T-cell (primary cell): ENCODE results near the gene PEMT. TPM values are rescaled to one million over a fixed set of nuclear protein-coding genes. Genes with fewer than 3 reads are reported as not detected.

ENCODE experiments used
- ATAC-seq, 4 experiments: fragments of 200-7000 bp in 3 of 4; fragments of 150-1000 bp in 1 of 4; cut with Tn5 transposase; replicated peaks in 1 of 4; 1 replicate in 3 of 4; 2 replicates in 1 of 4; pipeline ENCODE4 v1.10.0; 2021; ENCODE audit warnings: moderate library complexity in 3 of 4, mild to moderate bottlenecking in 2 of 4, moderate number of reproducible peaks in 1 of 4
- CTCF ChIA-PET, 2 donors: fragments of 300-600 bp; sonication (Branson Sonifier 250); formaldehyde crosslinking; loops; one replicate each; lab custom pipeline; 2022; ENCODE audit warnings: antibody characterized with exemption in 2 of 2; lab: Charles Lee
- POLR2A ChIA-PET, 2 donors: fragments of 300-600 bp; sonication (Branson Sonifier 250); formaldehyde crosslinking; loops; one replicate each; lab custom pipeline; 2022; ENCODE audit warnings: antibody characterized with exemption in 2 of 2; lab: Charles Lee
- DNase-seq, 35 experiments: peaks; one replicate each; pipeline versions ENCODE4 v3.0.0 to v3.0.0-alpha.2; 2013 to 2023
- H3K27ac ChIP-seq: one replicate; pipeline ENCODE4 v1.5.1; 2013; ENCODE audit warnings: low read length
- H3K27me3 ChIP-seq, 2 experiments: replicated peaks in 1 of 2; 1 replicate in 1 of 2; 2 replicates in 1 of 2; pipeline versions ENCODE4 v1.6.1 to v1.7.0; 2013; ENCODE audit warnings: low read length in 1 of 2, mixed read lengths in 1 of 2; ENCODE audit not compliant: control insufficient read depth in 2 of 2, insufficient read depth in 2 of 2; ENCODE audit errors: extremely low read depth in 1 of 2
- H3K36me3 ChIP-seq, 2 donors: 1 replicate in 1 of 2; 2 replicates in 1 of 2; pipeline versions ENCODE4 v1.6.1 to v1.7.0; 2013; ENCODE audit warnings: low read length in 1 of 2; ENCODE audit not compliant: control insufficient read depth in 2 of 2, insufficient read depth in 1 of 2; ENCODE audit errors: extremely low read depth in 1 of 2
- H3K4me1 ChIP-seq, 2 experiments: 1 replicate in 1 of 2; 2 replicates in 1 of 2; pipeline versions ENCODE4 v1.6.1 to v1.7.0; 2013; ENCODE audit warnings: low read length in 2 of 2, mixed read lengths in 1 of 2; ENCODE audit not compliant: insufficient read depth in 2 of 2, control insufficient read depth in 1 of 2; ENCODE audit errors: extremely low read depth in 1 of 2
- H3K4me3 ChIP-seq, 2 donors: 1 replicate in 1 of 2; 2 replicates in 1 of 2; pipeline versions ENCODE4 v1.5.1 to v1.7.0; 2013; ENCODE audit warnings: mild to moderate bottlenecking in 2 of 2, low read length in 1 of 2, moderate library complexity in 1 of 2; ENCODE audit not compliant: control insufficient read depth in 1 of 2; ENCODE audit errors: extremely low read depth in 1 of 2
- H3K9me3 ChIP-seq: 2 replicates; pipeline ENCODE4 v1.7.0; 2013
- H3K27ac Mint-ChIP-seq, 2 donors: one replicate each; pipeline ENCODE4 v1.8.0; 2020 to 2021; ENCODE audit warnings: mild to moderate bottlenecking in 2 of 2, mixed read lengths in 2 of 2
- H3K27me3 Mint-ChIP-seq, 2 donors: one replicate each; pipeline ENCODE4 v1.8.0; 2021 to 2022; ENCODE audit warnings: mixed read lengths in 2 of 2
- H3K36me3 Mint-ChIP-seq: one replicate; pipeline ENCODE4 v1.8.0; 2021; ENCODE audit warnings: mixed read lengths
- H3K4me1 Mint-ChIP-seq, 3 donors: one replicate each; pipeline ENCODE4 v1.8.0; 2020 to 2022; ENCODE audit warnings: mixed read lengths in 3 of 3, mild to moderate bottlenecking in 1 of 3
- H3K4me3 Mint-ChIP-seq, 3 donors: one replicate each; pipeline ENCODE4 v1.8.0; 2020 to 2022; ENCODE audit warnings: mild to moderate bottlenecking in 3 of 3, mixed read lengths in 3 of 3, moderate library complexity in 3 of 3
- H3K9me3 Mint-ChIP-seq, 3 donors: one replicate each; pipeline ENCODE4 v1.8.0; 2020 to 2022; ENCODE audit warnings: mixed read lengths in 3 of 3
- WGBS: methylation state at CpG from one replicate; pipeline ENCODE4 v1.1.5; 2013; ENCODE audit warnings: missing lambda C conversion rate; ENCODE audit not compliant: insufficient coverage; 5-methylcytosine and 5-hydroxymethylcytosine counted together
- total RNA-seq, 35 experiments: library from RNA in 6 of 35; stranded (reverse) in 6 of 35; fragments of 120-200 nt in 1 of 35; gene quantifications; one replicate each; pipeline versions ENCODE4 v1.2.1 to v1.2.4 and lab custom pipeline; 2013 to 2026

Gene PEMT
- total RNA-seq, 5 donors from 2014 or later (not counting 1 experiment from before 2014, with no cell fraction given): 13.3 to 25.8 (median 14.6) TPM

GRCh38 chr17:17540278-17540906 is 51.1 kb downstream of the PEMT start:
- H3K36me3 ChIP-seq: no peaks in the 10 kb centered on the region
- no peaks in the 10 kb centered on the region for H3K4me1 ChIP-seq
- H3K4me1 Mint-ChIP-seq: no peaks in the 10 kb centered on the region
- 80% methylated on average over 12 of the region's 15 CpGs for WGBS
- no peak overlapping the region for H3K4me3 Mint-ChIP-seq
- H3K9me3 Mint-ChIP-seq: no peaks in the 10 kb centered on the region
- H3K27ac Mint-ChIP-seq: no peak overlapping the region
- no peak for DNase-seq
- ChIA-PET CTCF (no interaction called here), POLR2A (no interaction called here)
- no peak overlapping the region for H3K27ac ChIP-seq
- ATAC-seq: no peak
- no peaks in the 10 kb centered on the region for H3K27me3 ChIP-seq
- H3K36me3 Mint-ChIP-seq: no peaks in the 10 kb centered on the region
- no peaks in the 10 kb centered on the region for H3K27me3 Mint-ChIP-seq
- H3K9me3 ChIP-seq: no peaks in the 10 kb centered on the region
- no peak overlapping the region for H3K4me3 ChIP-seq

- CTCF ChIA-PET: no interaction called here
- POLR2A ChIA-PET: no interaction called here
- no peak overlapping the region for H3K27ac ChIP-seq
- Mint-ChIP-seq H3K27ac (no peak overlapping the region), H3K9me3 (no peaks in the 10 kb centered on the region), H3K4me1 (no peaks in the 10 kb centered on the region), H3K4me3 (no peak overlapping the region), H3K36me3 (no peaks in the 10 kb centered on the region), H3K27me3 (no peaks in the 10 kb centered on the region)
- 84% methylated on average over 9 of the region's 10 CpGs for WGBS
- H3K9me3 ChIP-seq: no peaks in the 10 kb centered on the region
- H3K27me3 ChIP-seq: no peaks in the 10 kb centered on the region
- H3K4me3 ChIP-seq: no peak overlapping the region
- no peaks in the 10 kb centered on the region for H3K4me1 ChIP-seq
- DNase-seq: no peak
- no peaks in the 10 kb centered on the region for H3K36me3 ChIP-seq
- ATAC-seq: no peak
These were observed 51.9 kb downstream of the PEMT start for GRCh38 chr17:17539591-17539990.

DNA sequence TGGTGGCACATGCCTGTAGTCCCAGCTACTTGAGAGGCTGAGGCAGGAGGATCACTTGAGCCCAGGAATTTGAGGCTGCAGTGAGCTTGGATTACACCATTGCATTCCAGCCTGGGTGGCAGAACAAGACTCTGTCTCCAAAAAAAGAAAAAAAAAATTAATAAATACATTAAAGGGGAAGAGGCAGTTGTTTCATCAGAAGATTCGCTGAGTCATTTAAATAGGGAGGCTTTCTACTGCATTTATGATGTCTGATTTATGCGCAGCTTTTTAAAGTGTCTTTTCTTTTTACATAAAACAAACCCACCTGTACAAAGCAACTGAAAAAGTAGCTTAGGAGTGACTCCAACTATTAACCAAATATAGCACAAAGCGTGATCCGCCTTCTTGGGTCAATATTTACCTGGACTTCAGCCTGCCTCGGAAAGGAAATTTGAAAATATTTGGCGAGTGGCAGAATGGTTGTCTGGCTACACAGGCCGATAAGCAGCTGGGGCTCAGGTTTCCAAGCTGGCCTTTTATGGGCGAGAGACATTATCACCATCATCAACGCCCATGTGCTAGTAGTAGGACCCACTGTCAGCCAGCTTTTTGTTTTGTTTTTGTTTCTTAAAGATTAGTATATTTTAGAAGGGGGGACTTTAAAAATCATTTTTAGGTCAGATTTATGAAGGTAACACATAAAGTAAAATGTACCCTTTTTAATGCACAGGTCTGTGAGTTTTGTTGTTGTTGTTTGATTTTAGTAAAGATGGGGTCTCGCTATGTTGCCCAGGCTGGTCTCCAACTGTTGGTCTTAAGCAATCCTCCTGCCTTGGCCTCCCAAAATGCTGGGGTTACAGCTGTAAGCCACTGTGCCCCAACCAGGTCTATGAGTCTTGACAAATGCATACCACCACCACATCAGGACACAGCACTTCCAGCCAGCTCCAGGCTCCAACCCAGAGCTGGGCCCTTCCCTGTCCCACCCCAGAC is 52.8 kb downstream of the PEMT start:
- no peak for DNase-seq
- no peaks in the 10 kb centered on the region for H3K9me3 Mint-ChIP-seq
- no peaks in the 10 kb centered on the region for H3K4me1 ChIP-seq
- H3K36me3 Mint-ChIP-seq: no peaks in the 10 kb centered on the region
- no peaks in the 10 kb centered on the region for H3K36me3 ChIP-seq
- no peak overlapping the region for H3K4me3 ChIP-seq
- no peaks in the 10 kb centered on the region for H3K4me1 Mint-ChIP-seq
- H3K27ac Mint-ChIP-seq: no peak overlapping the region
- POLR2A ChIA-PET: interaction anchor here in 1 of 2 donors (0.6 kb wide), 1 partner anchor 9 kb away, joined by 3 read pairs; no protein-coding TSS in a partner anchor
- ATAC-seq: no peak
- no peaks in the 10 kb centered on the region for H3K27me3 ChIP-seq
- no peaks in the 10 kb centered on the region for H3K27me3 Mint-ChIP-seq
- H3K4me3 Mint-ChIP-seq: no peak overlapping the region
- H3K27ac ChIP-seq: no peak overlapping the region
- 95% methylated on average over 5 of the region's 10 CpGs for WGBS
- no peaks in the 10 kb centered on the region for H3K9me3 ChIP-seq
- CTCF ChIA-PET: no interaction called here

- Mint-ChIP-seq H3K27me3 (no peaks in the 10 kb centered on the region), H3K36me3 (no peaks in the 10 kb centered on the region), H3K27ac (no peak overlapping the region), H3K4me1 (no peaks in the 10 kb centered on the region), H3K9me3 (no peaks in the 10 kb centered on the region), H3K4me3 (no peak overlapping the region)
- Histone ChIP-seq H3K27ac (no peak overlapping the region), H3K27me3 (no peaks in the 10 kb centered on the region), H3K4me3 (no peak overlapping the region), H3K4me1 (no peaks in the 10 kb centered on the region), H3K36me3 (no peaks in the 10 kb centered on the region), H3K9me3 (no peaks in the 10 kb centered on the region)
- POLR2A ChIA-PET: interaction anchor here in 1 of 2 donors (0.6 kb wide), 1 partner anchor 11 kb away, joined by 3 read pairs; no protein-coding TSS in a partner anchor
- 93% methylated on average over 9 of the region's 15 CpGs for WGBS
- ATAC-seq: no peak
- no peak for DNase-seq
- CTCF ChIA-PET: no interaction called here
These were observed 54.0 kb downstream of the PEMT start for GRCh38 chr17:17537311-17538099.

- Histone ChIP-seq H3K27me3 (no peaks in the 10 kb centered on the region), H3K4me3 (no peak overlapping the region), H3K27ac (no peak overlapping the region), H3K9me3 (no peaks in the 10 kb centered on the region), H3K36me3 (no peaks in the 10 kb centered on the region), H3K4me1 (no peaks in the 10 kb centered on the region)
- H3K9me3 Mint-ChIP-seq: no peaks in the 10 kb centered on the region
- DNase-seq (no peak), ATAC-seq (no peak)
- WGBS: 89% methylated on average over 15 of the region's 15 CpGs
- no peaks in the 10 kb centered on the region for H3K27me3 Mint-ChIP-seq
- H3K4me1 Mint-ChIP-seq: no peaks in the 10 kb centered on the region
- H3K27ac Mint-ChIP-seq: no peak overlapping the region
- POLR2A ChIA-PET: no interaction called here
- CTCF ChIA-PET: no interaction called here
- H3K4me3 Mint-ChIP-seq: no peak overlapping the region
- H3K36me3 Mint-ChIP-seq: no peaks in the 10 kb centered on the region
These were observed 54.8 kb downstream of the PEMT start for GRCh38 chr17:17536702-17537101.

GRCh38 chr17:17535957-17536356 is 55.6 kb downstream of the PEMT start:
- Mint-ChIP-seq H3K4me3 (no peak overlapping the region), H3K36me3 (no peaks in the 10 kb centered on the region), H3K4me1 (no peaks in the 10 kb centered on the region), H3K27me3 (no peaks in the 10 kb centered on the region), H3K9me3 (no peaks in the 10 kb centered on the region), H3K27ac (no peak overlapping the region)
- no peak for DNase-seq
- no peaks in the 10 kb centered on the region for H3K4me1 ChIP-seq
- no peak for ATAC-seq
- H3K36me3 ChIP-seq: no peaks in the 10 kb centered on the region
- no peak overlapping the region for H3K4me3 ChIP-seq
- no peak overlapping the region for H3K27ac ChIP-seq
- H3K9me3 ChIP-seq: no peaks in the 10 kb centered on the region
- CTCF ChIA-PET: no interaction called here
- POLR2A ChIA-PET: no interaction called here
- H3K27me3 ChIP-seq: no peaks in the 10 kb centered on the region
- 91% methylated on average over 7 of the region's 7 CpGs for WGBS
